ENCODE results near the gene GOLGA6L25. TPM values are rescaled to one million over a fixed set of nuclear protein-coding genes. Genes with fewer than 3 reads are reported as not detected.

Gene GOLGA6L25
- total RNA-seq, 1 donor from 2014 or later = not detected

Other genes starting within 250 kb of the GOLGA6L25 start
- 55.3 TPM for gene HERC2, start 231.4 kb upstream of the GOLGA6L25 start, total RNA-seq
- gene GOLGA6L24, start 195.5 kb upstream of the GOLGA6L25 start, total RNA-seq = not detected
- not detected for gene GOLGA8F, start 174.9 kb upstream of the GOLGA6L25 start, total RNA-seq
- gene GOLGA8G, start 20.6 kb upstream of the GOLGA6L25 start, total RNA-seq = not detected
- 2.9 TPM for gene GOLGA8M, start 158.9 kb downstream of the GOLGA6L25 start, total RNA-seq

Measured in lower lobe of right lung (tissue), 1 donor.